ENCODE results near the gene SCN1B.
A peak's percentile ranks its signal among the peaks of the same experiment; 100 is the strongest.

DNA sequence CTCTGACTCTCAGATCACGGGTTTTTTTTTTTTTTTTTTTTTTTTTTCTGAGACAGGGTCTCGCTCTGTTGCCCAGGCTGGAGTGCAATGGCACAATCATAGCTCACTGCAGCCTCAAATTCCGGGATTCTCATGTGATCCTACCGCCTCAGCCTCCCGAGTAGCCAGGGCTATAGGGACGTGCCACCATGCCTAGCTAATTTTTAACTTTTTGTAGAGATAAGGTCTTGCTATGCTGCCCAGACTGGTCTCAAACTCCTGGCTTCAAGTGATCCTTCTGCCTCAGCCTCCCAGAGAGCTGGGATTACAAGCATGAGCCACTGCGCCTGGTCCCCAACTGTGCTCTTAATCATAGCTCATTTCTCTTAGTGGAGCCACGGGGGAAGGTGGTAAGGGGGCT lies 34.7 kb upstream of the SCN1B start:
- TF ChIP-seq, protein P1, sequence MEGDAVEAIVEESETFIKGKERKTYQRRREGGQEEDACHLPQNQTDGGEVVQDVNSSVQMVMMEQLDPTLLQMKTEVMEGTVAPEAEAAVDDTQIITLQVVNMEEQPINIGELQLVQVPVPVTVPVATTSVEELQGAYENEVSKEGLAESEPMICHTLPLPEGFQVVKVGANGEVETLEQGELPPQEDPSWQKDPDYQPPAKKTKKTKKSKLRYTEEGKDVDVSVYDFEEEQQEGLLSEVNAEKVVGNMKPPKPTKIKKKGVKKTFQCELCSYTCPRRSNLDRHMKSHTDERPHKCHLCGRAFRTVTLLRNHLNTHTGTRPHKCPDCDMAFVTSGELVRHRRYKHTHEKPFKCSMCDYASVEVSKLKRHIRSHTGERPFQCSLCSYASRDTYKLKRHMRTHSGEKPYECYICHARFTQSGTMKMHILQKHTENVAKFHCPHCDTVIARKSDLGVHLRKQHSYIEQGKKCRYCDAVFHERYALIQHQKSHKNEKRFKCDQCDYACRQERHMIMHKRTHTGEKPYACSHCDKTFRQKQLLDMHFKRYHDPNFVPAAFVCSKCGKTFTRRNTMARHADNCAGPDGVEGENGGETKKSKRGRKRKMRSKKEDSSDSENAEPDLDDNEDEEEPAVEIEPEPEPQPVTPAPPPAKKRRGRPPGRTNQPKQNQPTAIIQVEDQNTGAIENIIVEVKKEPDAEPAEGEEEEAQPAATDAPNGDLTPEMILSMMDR (IDR thresholded peaks at IDR 0.05) = no peak
- TF ChIP-seq RAD21 (conservative IDR thresholded peaks at IDR 0.05 in 1 of 2, IDR thresholded peaks at IDR 0.05 in 1 of 2) = no peak
- no peak for TF ChIP-seq PHF8 (IDR thresholded peaks at IDR 0.05; ENCODE audit: borderline replicate concordance, low read depth)
- TF ChIP-seq REST (IDR thresholded peaks at IDR 0.05) = no peak
- no peak for TF ChIP-seq BHLHE40 (IDR thresholded peaks at IDR 0.05; ENCODE audit: low read depth, low read length)
- no peak for TF ChIP-seq POLR2A (IDR thresholded peaks at IDR 0.05; ENCODE audit: low read length)
- TF ChIP-seq CBX8 (IDR thresholded peaks at IDR 0.05) = no peak
- TF ChIP-seq ESRRA (IDR thresholded peaks at IDR 0.05; ENCODE audit: borderline replicate concordance, low read length) = no peak
- TF ChIP-seq, protein P2, sequence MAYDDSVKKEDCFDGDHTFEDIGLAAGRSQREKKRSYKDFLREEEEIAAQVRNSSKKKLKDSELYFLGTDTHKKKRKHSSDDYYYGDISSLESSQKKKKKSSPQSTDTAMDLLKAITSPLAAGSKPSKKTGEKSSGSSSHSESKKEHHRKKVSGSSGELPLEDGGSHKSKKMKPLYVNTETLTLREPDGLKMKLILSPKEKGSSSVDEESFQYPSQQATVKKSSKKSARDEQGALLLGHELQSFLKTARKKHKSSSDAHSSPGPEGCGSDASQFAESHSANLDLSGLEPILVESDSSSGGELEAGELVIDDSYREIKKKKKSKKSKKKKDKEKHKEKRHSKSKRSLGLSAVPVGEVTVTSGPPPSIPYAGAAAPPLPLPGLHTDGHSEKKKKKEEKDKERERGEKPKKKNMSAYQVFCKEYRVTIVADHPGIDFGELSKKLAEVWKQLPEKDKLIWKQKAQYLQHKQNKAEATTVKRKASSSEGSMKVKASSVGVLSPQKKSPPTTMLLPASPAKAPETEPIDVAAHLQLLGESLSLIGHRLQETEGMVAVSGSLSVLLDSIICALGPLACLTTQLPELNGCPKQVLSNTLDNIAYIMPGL (CRISPR knock-in tag; IDR thresholded peaks at IDR 0.05; ENCODE audit: borderline replicate concordance) = no peak
- no peak for TF ChIP-seq RNF2 (IDR thresholded peaks at IDR 0.05; ENCODE audit: borderline replicate concordance, low read depth)
- TF ChIP-seq CHD4 (IDR thresholded peaks at IDR 0.05; ENCODE audit: borderline replicate concordance) = no peak
- 0 out of 2 replicates have a peak, but pooled peaks have one; percentile 53 for TF ChIP-seq GATA3 (IDR thresholded peaks at IDR 0.05; ENCODE audit: borderline replicate concordance)
- TF ChIP-seq USF2 (IDR thresholded peaks at IDR 0.05) = 0 out of 2 replicates have a peak, but pooled peaks have one; percentile 2
- TF ChIP-seq RCOR1 (IDR thresholded peaks at IDR 0.05; ENCODE audit: low read depth, low read length) = no peak
